ENCODE measurements around the gene AQP6. TPM values are rescaled to one million over a fixed set of nuclear protein-coding genes. Genes with fewer than 3 reads are reported as not detected.

AQP6 gene
- total RNA-seq, 1 experiment from 2014 or later: 0.09 TPM

GRCh38 chr12:50024805-50025186 is 52.0 kb downstream of the AQP6 start:
- no peak overlapping the region for H2BK15ac ChIP-seq (ENCODE audit: low read depth, low read length)
- H3K4me1 Mint-ChIP-seq: peaks cover 14 to 15% of the 10 kb centered on the region in 2 experiments
- no peak overlapping the region for H3K23ac ChIP-seq (ENCODE audit: insufficient read length, low read depth, low read length)
- no peaks in the 10 kb centered on the region; a peak in 1 of 5 replicates for H3K9me3 Mint-ChIP-seq
- H4K91ac ChIP-seq (ENCODE audit: insufficient read length, low read depth, low read length): no peak overlapping the region
- no peak overlapping the region for H2BK20ac ChIP-seq (ENCODE audit: low read depth, low read length, poor library complexity, severe bottlenecking)
- H3K4me3 Mint-ChIP-seq: peak overlapping the region; percentile 97 to 98
- no peak overlapping the region for H2BK120ac ChIP-seq (ENCODE audit: low read depth, low read length, poor library complexity, severe bottlenecking)
- 0 out of 7 replicates have a peak, but pooled peaks cover 0 to 2% (median 0%) of the 10 kb centered on the region in 3 experiments for H3K36me3 Mint-ChIP-seq (ENCODE audit: insufficient read depth in 1 of 3, low read depth in 3 of 3)
- WGBS (ENCODE audit: extremely low coverage, insufficient read length, low lambda C conversion rate): no CpG with 5 or more reads among the region's 16 CpGs
- H3K4me2 ChIP-seq (ENCODE audit: insufficient read depth, insufficient read length, low read length): peak overlapping the region; percentile 94
- no peak overlapping the region for H2AK5ac ChIP-seq (ENCODE audit: insufficient read length, low read length)
- H3K9ac ChIP-seq (ENCODE audit: extremely low read depth, insufficient read length, low read length): peak overlapping the region; percentile 46
- no peak overlapping the region for H3K4ac ChIP-seq (ENCODE audit: low read depth, low read length)
- no peak overlapping the region for H3K27ac ChIP-seq (ENCODE audit: insufficient read length, low read depth, low read length)
- H3K4me1 ChIP-seq (ENCODE audit: insufficient read depth, low read length): peaks cover 2% of the 10 kb centered on the region; the same call in 1 of the 2 replicates
- H2AFZ ChIP-seq (ENCODE audit: low read length): no peak overlapping the region
- H4K20me1 ChIP-seq (ENCODE audit: control insufficient read depth, insufficient read depth, insufficient read length): no peaks in the 10 kb centered on the region
- no peaks in the 10 kb centered on the region for H3K27me3 ChIP-seq (ENCODE audit: insufficient read depth, low read length)
- H2BK12ac ChIP-seq (ENCODE audit: insufficient read length, low read depth, low read length): no peak overlapping the region
- H3K27ac Mint-ChIP-seq: peak overlapping the region; percentile 91 to 98 (median 91); a peak in 5 of 7 replicates
- no peak overlapping the region for H2BK5ac ChIP-seq (ENCODE audit: insufficient read length, low read length)
- no peak for DNase-seq
- no peaks in the 10 kb centered on the region for H3K9me3 ChIP-seq (ENCODE audit: control insufficient read depth, low read depth, low read length)
- H3K23me2 ChIP-seq (ENCODE audit: insufficient read length, low read depth, low read length, poor library complexity, severe bottlenecking): no peaks in the 10 kb centered on the region
- H3T11ph ChIP-seq (ENCODE audit: low read length): no peak overlapping the region
- H3K14ac ChIP-seq (ENCODE audit: insufficient read depth, low read length): no peak overlapping the region
- no peak overlapping the region for H3K18ac ChIP-seq (ENCODE audit: insufficient read length, low read depth, low read length)
- no peak overlapping the region for H3K56ac ChIP-seq (ENCODE audit: insufficient read length, low read depth, low read length)
- H3K79me1 ChIP-seq (ENCODE audit: insufficient read depth, low read depth, low read length, poor library complexity, severe bottlenecking): no peaks in the 10 kb centered on the region
- H4K5ac ChIP-seq (ENCODE audit: insufficient read length, low read depth, low read length): no peak overlapping the region
- H3K79me2 ChIP-seq (ENCODE audit: insufficient read depth, low read length): peaks cover 13% of the 10 kb centered on the region; the same call in 1 of the 2 replicates
- no peak for TF ChIP-seq CTCF (conservative IDR thresholded peaks at IDR 0.05)
- H4K8ac ChIP-seq (replicated peaks; ENCODE audit: insufficient read length, low read depth, low read length): no peak overlapping the region
- no peaks in the 10 kb centered on the region for H3K27me3 Mint-ChIP-seq (ENCODE audit: low read depth)

All from H9 (cell line).